CD14-positive monocyte (primary cell): ENCODE measurements around the gene OSGEP. TPM values are rescaled to one million over a fixed set of nuclear protein-coding genes. Genes with fewer than 3 reads are reported as not detected.

ENCODE experiments used
- DNase-seq, 3 donors: peaks; one replicate each; pipeline ENCODE4 v3.0.0-alpha.2; 2011 to 2022
- H2AFZ ChIP-seq: 2 replicates; pipeline ENCODE4 v1.6.0; 2012; ENCODE audit warnings: mild to moderate bottlenecking, low read depth, low read length, inconsistent platforms; ENCODE audit not compliant: insufficient read depth, poor library complexity, severe bottlenecking
- H3K27ac ChIP-seq, 2 donors: 1 replicate in 1 of 2; 2 replicates in 1 of 2; pipeline ENCODE4 v1.5.1; 2012 to 2013; ENCODE audit warnings: low read length in 2 of 2, control low read depth in 1 of 2, inconsistent platforms in 1 of 2, low read depth in 1 of 2, mild to moderate bottlenecking in 1 of 2
- H3K27me3 ChIP-seq, 2 donors: one replicate each; pipeline versions ENCODE4 v1.6.0 to v1.6.1; 2011 to 2013; ENCODE audit warnings: low read length in 2 of 2; ENCODE audit not compliant: control insufficient read depth in 2 of 2, insufficient read depth in 2 of 2
- H3K36me3 ChIP-seq, 2 donors: replicated peaks in 1 of 2; 1 replicate in 1 of 2; 2 replicates in 1 of 2; pipeline versions ENCODE4 v1.5.1 to v1.6.1; 2012 to 2013; ENCODE audit warnings: low read length in 2 of 2, control low read depth in 1 of 2, inconsistent platforms in 1 of 2, mild to moderate bottlenecking in 1 of 2; ENCODE audit not compliant: insufficient read depth in 2 of 2, control insufficient read depth in 1 of 2
- H3K4me1 ChIP-seq, 2 donors: 1 replicate in 1 of 2; 2 replicates in 1 of 2; pipeline versions ENCODE4 v1.5.1 to v1.6.1; 2012 to 2013; ENCODE audit warnings: low read length in 2 of 2, control low read depth in 1 of 2, inconsistent platforms in 1 of 2, mild to moderate bottlenecking in 1 of 2, moderate library complexity in 1 of 2; ENCODE audit not compliant: insufficient read depth in 2 of 2, control insufficient read depth in 1 of 2
- H3K4me2 ChIP-seq: replicated peaks from 2 replicates; pipeline ENCODE3; 2012; ENCODE audit warnings: low read length, moderate library complexity, mild to moderate bottlenecking; ENCODE audit not compliant: poor library complexity, severe bottlenecking; ENCODE audit errors: extremely low read depth
- H3K4me3 ChIP-seq, 3 experiments: fragments of 200-600 bp in 1 of 3; sonication (generic) in 1 of 3; replicated peaks in 1 of 3; 1 replicate in 2 of 3; 2 replicates in 1 of 3; pipeline ENCODE4 v1.5.1; 2011 to 2013; ENCODE audit warnings: low read length in 3 of 3, mild to moderate bottlenecking in 3 of 3, control low read depth in 2 of 3, low read depth in 2 of 3, inconsistent platforms in 1 of 3, moderate library complexity in 1 of 3
- H3K79me2 ChIP-seq: 2 replicates; pipeline ENCODE4 v1.6.0; 2012; ENCODE audit warnings: mild to moderate bottlenecking, control low read depth, inconsistent platforms, low read length, moderate library complexity; ENCODE audit not compliant: insufficient read depth
- H3K9ac ChIP-seq: 2 replicates; pipeline ENCODE4 v1.6.0; 2017; ENCODE audit warnings: low read length, mild to moderate bottlenecking; ENCODE audit not compliant: insufficient read depth, poor library complexity, severe bottlenecking
- H3K9me3 ChIP-seq, 2 donors: replicated peaks in 1 of 2; 1 replicate in 1 of 2; 2 replicates in 1 of 2; pipeline versions ENCODE4 v1.5.1 to v1.6.1; 2012 to 2013; ENCODE audit warnings: low read length in 2 of 2, control low read depth in 1 of 2; ENCODE audit not compliant: control insufficient read depth in 1 of 2, insufficient read depth in 1 of 2
- H4K20me1 ChIP-seq: 2 replicates; pipeline ENCODE4 v1.6.0; 2012; ENCODE audit warnings: mild to moderate bottlenecking, low read length, control low read depth, moderate library complexity; ENCODE audit not compliant: insufficient read depth
- H3K27ac Mint-ChIP-seq, 7 donors: one replicate each; pipeline ENCODE4 v1.8.0; 2020; ENCODE audit warnings: mild to moderate bottlenecking in 7 of 7, mixed read lengths in 7 of 7, moderate library complexity in 6 of 7, inconsistent platforms in 2 of 7
- H3K27me3 Mint-ChIP-seq, 3 donors: one replicate each; pipeline ENCODE4 v1.8.0; 2021 to 2022; ENCODE audit warnings: low read depth in 3 of 3, mild to moderate bottlenecking in 3 of 3, mixed read lengths in 3 of 3, moderate library complexity in 3 of 3, inconsistent platforms in 1 of 3
- H3K36me3 Mint-ChIP-seq, 2 donors: one replicate each; pipeline ENCODE4 v1.8.0; 2020; ENCODE audit warnings: mixed read lengths in 2 of 2, inconsistent platforms in 1 of 2, mild to moderate bottlenecking in 1 of 2
- H3K4me1 Mint-ChIP-seq: one replicate; pipeline ENCODE4 v1.8.0; 2020; ENCODE audit warnings: mild to moderate bottlenecking, mixed read lengths
- H3K4me3 Mint-ChIP-seq, 2 donors: one replicate each; pipeline ENCODE4 v1.8.0; 2020; ENCODE audit warnings: mild to moderate bottlenecking in 2 of 2, mixed read lengths in 2 of 2, moderate library complexity in 1 of 2
- H3K9me3 Mint-ChIP-seq, 7 donors: one replicate each; pipeline ENCODE4 v1.8.0; 2020 to 2022; ENCODE audit warnings: mixed read lengths in 7 of 7, mild to moderate bottlenecking in 6 of 7, moderate library complexity in 6 of 7, inconsistent platforms in 2 of 7
- CTCF ChIP-seq: fragments of 200-600 bp; IDR thresholded peaks from one replicate; pipeline ENCODE4 v1.8.0; 2022; ENCODE audit warnings: antibody characterized with exemption, mild to moderate bottlenecking
- WGBS: methylation state at CpG from one replicate; pipeline ENCODE4 v1.1.5; 2013; ENCODE audit warnings: missing lambda C conversion rate; ENCODE audit not compliant: insufficient coverage; 5-methylcytosine and 5-hydroxymethylcytosine counted together
- intact Hi-C, 2 donors: fragments of 100-400 bp; cut with micrococcal nuclease; formaldehyde crosslinking; loops; one replicate each; pipeline versions ENCODE4 v1.15.0 to v1.15.1; 2023
- polyA plus RNA-seq, 3 donors: library from polyadenylated mRNA; depleted of rRNA in 1 of 3; unstranded in 2 of 3; stranded (reverse) in 1 of 3; fragments of 300-500 nt in 2 of 3; fragments of >200 nt in 1 of 3; fragmentation: Illumina TruSeq in 2 of 3; gene quantifications; 1 replicate in 2 of 3; 2 replicates in 1 of 3; pipeline ENCODE4 v1.2.3, GENCODE V29; 2012 to 2021

The OSGEP gene
- polyA plus RNA-seq, 3 donors, result 34.7 to 112 (median 40.0) TPM

- 89% methylated on average over 1 of the region's 1 CpG for WGBS
- no peak overlapping the region for H3K4me3 Mint-ChIP-seq
- H3K36me3 Mint-ChIP-seq, result no peaks in the 10 kb centered on the region
- Histone ChIP-seq H3K36me3 (no peaks in the 10 kb centered on the region), H3K4me1 (peaks cover 20 to 24% of the 10 kb centered on the region in 2 donors), H3K9me3 (no peaks in the 10 kb centered on the region), H3K27ac (no peak overlapping the region), H4K20me1 (no peaks in the 10 kb centered on the region), H3K79me2 (peaks cover 4% of the 10 kb centered on the region), H3K4me3 (no peak overlapping the region), H3K9ac (no peak overlapping the region), H3K4me2 (no peak overlapping the region), H3K27me3 (no peaks in the 10 kb centered on the region), H2AFZ (no peak overlapping the region)
- H3K4me1 Mint-ChIP-seq, result peaks cover 25% of the 10 kb centered on the region
- DNase-seq, result no peak
- H3K27me3 Mint-ChIP-seq, result no peaks in the 10 kb centered on the region
- H3K27ac Mint-ChIP-seq, result no peak overlapping the region
- TF ChIP-seq CTCF, result no peak
- no peaks in the 10 kb centered on the region for H3K9me3 Mint-ChIP-seq
- intact Hi-C loops, result loop anchor here (5.0 to 10.0 kb wide), 3 partner anchors 33 to 193 kb away; partner anchors contain the start of genes OSGEP (in 1 of the 2), PIP4P1 (in 1 of the 2) and PNP (in 1 of the 2)
These were observed 35.2 kb downstream of the OSGEP start for GRCh38 chr14:20419419-20419818.

- Histone ChIP-seq H3K36me3 (no peaks in the 10 kb centered on the region), H3K4me3 (no peak overlapping the region), H3K9me3 (no peaks in the 10 kb centered on the region), H3K9ac (no peak overlapping the region), H3K27ac (no peak overlapping the region), H3K4me1 (peaks cover 28 to 33% of the 10 kb centered on the region in 2 donors), H2AFZ (no peak overlapping the region), H3K27me3 (no peaks in the 10 kb centered on the region), H4K20me1 (no peaks in the 10 kb centered on the region), H3K4me2 (no peak overlapping the region), H3K79me2 (peaks cover 10% of the 10 kb centered on the region)
- no peak for DNase-seq
- H3K36me3 Mint-ChIP-seq, result no peaks in the 10 kb centered on the region
- peaks cover 34% of the 10 kb centered on the region for H3K4me1 Mint-ChIP-seq
- no peak overlapping the region for H3K4me3 Mint-ChIP-seq
- peak overlapping the region in 1 of 7 donors; percentile 46 for H3K27ac Mint-ChIP-seq
- intact Hi-C loops, result loop anchor here (5.0 to 10.0 kb wide), 3 partner anchors 34 to 194 kb away; partner anchors contain the start of genes OSGEP (in 1 of the 2), PIP4P1 (in 1 of the 2) and PNP (in 1 of the 2)
- no peak for TF ChIP-seq CTCF
- 92% methylated on average over 1 of the region's 2 CpGs for WGBS
- no peaks in the 10 kb centered on the region for H3K9me3 Mint-ChIP-seq
- no peaks in the 10 kb centered on the region for H3K27me3 Mint-ChIP-seq
These were observed 36.1 kb downstream of the OSGEP start for GRCh38 chr14:20418501-20418909.
